ENCODE results near the gene SMG6. TPM values are rescaled to one million over a fixed set of nuclear protein-coding genes. Genes with fewer than 3 reads are reported as not detected.
"Not testable (repeated sequence)": the region's sequence is repeated elsewhere in the genome, so short reads cannot be mapped to it uniquely, and the experiment has no call there.

The SMG6 gene
- total RNA-seq, 1 donor from 2014 or later, result 19.3 TPM

DNA sequence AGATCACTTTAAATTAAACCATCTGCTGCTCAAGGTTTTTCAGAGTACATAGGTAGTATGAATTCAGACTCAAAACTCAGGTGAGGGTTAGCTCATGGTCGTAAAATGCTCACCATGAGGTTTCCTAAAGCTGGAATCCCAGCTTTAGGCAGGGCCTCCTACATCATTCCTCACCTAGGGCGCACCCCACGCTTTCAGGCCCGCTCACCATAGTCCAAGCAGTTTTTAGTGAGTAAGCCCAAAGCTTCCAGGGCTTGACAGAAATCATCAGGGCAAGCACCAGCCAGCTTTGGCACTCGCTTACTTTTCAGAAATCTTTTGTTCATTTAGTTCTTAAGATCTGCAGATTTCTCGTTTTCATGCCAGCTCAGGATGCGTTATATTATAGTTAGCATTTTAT is 158.9 kb downstream of the SMG6 start:
- DNase-seq (no peak), ATAC-seq (ENCODE audit: poor library complexity) (no peak)
- intact Hi-C loops (cut with DNase I), result no loop called here

DNA sequence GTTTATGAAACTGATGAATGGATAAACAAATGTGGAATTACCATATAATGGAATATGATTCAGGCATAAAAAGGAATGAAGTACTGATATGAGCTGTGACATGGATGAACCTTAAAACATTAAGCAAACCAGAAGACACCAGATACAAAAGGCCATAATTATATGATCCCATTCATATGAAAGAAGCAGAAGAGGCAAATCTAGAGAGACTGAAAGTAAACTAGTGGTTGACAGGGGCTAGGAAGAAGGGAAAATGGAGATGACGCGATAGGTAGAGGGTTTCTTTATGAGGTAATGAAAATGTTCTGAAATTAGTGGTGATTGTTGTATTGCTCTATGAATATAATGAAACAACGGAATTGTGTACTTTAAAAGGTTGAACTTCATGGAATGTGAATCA is 160.3 kb downstream of the SMG6 start:
- DNase-seq (no peak), ATAC-seq (ENCODE audit: poor library complexity) (no peak)
- intact Hi-C loops (cut with DNase I), result no loop called here

DNA sequence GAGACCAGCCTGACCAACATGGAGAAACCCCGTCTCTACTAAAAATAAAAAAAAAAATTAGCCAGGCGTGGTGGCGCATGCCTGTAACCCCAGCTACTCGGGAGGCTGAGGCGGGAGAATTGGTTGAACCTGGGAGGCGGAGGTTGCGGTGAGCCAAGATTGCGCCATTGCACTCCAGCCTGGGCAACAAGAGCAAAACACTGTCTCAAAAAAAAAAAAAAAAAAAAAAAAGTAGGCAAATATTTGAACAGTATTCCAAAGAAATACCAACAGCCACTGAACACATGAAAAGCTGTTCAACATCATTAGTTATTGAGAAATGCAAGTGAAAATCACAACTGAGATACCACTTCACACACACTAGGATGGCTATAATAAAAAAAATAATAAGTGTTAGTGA is 160.9 kb downstream of the SMG6 start:
- DNase-seq; ATAC-seq (ENCODE audit: poor library complexity); intact Hi-C loops (cut with DNase I): not testable (repeated sequence)

DNA sequence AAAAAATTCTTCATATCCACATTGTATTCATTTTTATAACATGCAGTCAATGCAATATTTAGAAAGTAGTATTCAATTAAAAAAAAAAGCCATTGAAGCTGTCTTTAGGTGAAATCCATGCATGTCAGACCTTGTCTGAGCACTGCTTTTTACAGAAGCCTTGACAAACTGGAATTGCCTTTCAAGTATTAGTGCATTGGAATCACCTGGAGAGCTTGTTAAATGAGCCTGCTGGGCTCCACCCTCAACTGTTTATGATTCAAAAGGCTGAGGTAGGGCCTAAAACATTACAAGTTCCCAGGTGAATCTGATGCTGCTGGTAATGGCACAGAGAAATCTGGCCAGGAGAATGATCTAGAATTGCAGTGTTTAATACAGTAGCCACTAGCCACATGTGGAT is 162.9 kb downstream of the SMG6 start:
- ATAC-seq (ENCODE audit: poor library complexity) (no peak), DNase-seq (no peak)
- intact Hi-C loops (cut with DNase I), result no loop called here

DNA sequence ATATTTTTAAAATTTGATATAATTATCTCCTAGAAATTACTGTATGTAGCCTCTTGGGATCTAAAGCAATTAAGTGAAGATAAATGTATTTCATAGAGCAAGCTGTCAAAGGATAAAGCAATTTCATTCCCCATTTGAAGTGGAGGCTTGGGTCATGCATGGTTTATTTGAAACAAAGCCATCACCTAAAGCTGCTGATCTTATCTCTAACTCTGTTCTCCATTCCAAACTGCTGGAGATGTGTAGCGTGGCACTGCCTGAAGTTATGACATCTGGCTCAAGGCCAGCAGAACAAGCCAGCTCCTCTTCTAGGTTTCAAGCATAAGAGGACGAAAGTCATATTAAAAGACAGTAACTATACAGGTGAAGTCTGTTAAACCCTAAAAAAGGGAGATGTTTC is 164.8 kb downstream of the SMG6 start:
- intact Hi-C loops (cut with DNase I), result no loop called here
- ATAC-seq (ENCODE audit: poor library complexity), result peak; percentile 70
- DNase-seq, result no peak

DNA sequence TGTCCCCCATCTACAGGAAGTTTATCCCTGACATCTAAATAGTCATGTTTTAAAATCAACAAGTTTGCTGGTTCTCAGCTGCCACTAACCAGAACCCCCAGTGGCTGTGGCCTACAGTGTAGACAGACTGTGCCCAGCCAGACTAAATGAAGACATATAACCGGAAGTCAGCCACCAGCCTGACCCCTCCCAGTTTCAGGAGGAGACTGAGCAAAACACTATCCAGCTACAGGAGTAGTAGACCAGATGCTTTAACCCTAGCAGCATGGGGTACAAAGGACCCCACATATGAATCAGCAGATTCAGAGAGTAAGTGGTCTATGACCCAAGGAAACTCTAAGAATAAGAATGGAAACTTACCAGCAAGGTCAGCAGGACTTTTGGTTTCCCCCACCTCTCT is 165.3 kb downstream of the SMG6 start:
- intact Hi-C loops (cut with DNase I), result no loop called here
- ATAC-seq (ENCODE audit: poor library complexity), result peak; percentile 64
- DNase-seq, result no peak

DNA sequence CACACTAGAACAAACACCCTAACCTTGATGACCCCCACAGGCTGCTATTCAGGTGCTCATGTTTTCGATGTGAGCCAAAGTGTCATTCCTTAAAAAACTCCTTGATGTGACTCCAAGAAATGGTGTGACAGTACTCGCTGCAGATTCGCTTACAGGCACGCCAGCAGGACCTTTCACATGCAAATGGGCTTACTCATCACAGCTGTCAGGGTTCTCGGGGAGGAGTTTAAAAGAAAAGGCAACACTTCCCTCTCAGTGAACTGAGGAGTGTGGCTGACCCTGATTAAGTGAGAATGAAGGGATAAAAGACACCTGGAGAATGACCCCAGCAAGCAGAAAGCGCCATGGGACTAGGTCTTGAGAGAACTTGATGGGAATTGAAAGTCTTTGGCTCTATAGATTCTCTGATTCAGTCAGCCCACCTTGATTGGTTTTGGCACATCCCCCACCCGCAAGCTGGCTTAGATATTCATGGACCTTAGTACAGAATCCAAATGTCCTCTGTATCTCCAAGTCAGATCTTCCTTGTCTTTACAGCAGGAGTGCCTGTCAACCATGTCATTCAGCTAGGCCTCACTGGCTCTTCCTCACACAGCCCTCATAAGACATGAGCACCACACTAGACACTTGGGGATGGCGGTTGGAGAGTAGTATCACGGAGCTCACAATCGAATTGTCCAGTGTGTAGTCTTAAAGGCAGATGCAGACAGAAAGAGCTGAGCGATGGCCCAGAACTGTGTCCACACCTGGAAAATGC is 166.1 kb downstream of the SMG6 start:
- ATAC-seq (ENCODE audit: poor library complexity) (no peak), DNase-seq (no peak)
- intact Hi-C loops (cut with DNase I), result no loop called here

DNA sequence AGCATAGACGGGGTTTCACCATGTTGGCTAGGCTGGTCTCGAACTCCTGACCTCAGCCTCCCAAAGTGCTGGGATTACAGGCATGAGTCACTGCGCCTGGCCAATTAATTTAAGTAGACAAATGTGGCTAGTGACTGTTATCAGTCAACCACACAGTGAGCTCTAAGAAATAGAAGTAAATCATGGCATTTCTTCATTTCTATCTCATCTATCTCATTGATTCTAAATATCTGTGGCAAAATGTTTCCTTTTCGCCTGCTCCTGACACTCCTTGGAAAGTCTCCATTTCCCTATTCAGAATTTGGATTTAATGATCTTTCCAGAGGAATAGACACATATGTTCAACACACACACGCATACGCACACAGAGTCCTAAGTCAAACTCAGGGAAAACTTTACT is 167.3 kb downstream of the SMG6 start:
- intact Hi-C loops (cut with DNase I), result no loop called here

DNA sequence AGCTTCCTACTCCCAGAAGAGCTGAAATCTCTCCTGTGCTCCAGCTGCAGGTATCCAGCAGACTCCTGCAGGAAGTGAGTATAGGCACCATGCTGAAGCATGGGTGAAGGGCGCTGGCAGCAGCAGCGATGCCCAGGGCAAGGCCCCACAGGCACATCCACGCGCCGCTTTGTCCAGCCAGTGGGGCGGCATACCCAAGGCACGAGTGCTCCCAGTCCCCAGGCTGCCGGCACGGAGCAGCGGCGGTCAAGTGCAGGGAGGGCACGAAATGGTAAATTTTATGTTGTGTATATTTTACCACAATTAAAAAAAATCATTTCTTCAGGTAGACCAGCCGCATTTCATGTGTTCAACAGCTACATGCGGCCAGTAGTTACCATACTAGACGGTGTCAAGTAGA is 175.6 kb downstream of the SMG6 start:
- intact Hi-C loops (cut with DNase I), result no loop called here
- DNase-seq (no peak), ATAC-seq (ENCODE audit: poor library complexity) (no peak)

More for the DNA sequence above, 167.3 kb downstream of the SMG6 start:
- ATAC-seq (ENCODE audit: poor library complexity) (no peak), DNase-seq (no peak)

DNA sequence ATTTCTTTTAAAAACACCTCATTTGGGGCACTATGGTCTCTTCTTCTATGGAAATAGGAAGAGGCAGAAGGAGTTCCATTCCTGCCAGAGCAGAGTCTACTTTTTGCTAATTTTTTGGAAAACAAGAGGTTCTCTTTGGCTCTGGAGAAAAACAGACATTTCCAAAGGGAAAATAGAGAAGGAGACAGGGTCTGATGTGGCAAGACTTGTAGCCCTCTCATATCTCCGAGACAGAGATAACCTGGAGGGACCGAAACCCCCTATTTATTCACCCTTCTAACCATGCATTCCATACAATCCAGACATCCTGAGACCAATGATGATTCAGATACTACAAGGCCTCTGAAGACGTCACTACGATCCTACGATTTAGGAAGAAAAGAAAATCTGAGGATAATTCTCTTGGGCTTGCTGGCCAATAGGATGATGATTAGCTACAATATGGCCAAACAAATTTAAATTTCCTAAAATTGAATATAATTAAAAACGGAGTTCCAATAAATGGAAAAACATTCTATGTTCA is 178.5 kb downstream of the SMG6 start:
- ATAC-seq (ENCODE audit: poor library complexity) (no peak), DNase-seq (no peak)
- intact Hi-C loops (cut with DNase I), result no loop called here

DNA sequence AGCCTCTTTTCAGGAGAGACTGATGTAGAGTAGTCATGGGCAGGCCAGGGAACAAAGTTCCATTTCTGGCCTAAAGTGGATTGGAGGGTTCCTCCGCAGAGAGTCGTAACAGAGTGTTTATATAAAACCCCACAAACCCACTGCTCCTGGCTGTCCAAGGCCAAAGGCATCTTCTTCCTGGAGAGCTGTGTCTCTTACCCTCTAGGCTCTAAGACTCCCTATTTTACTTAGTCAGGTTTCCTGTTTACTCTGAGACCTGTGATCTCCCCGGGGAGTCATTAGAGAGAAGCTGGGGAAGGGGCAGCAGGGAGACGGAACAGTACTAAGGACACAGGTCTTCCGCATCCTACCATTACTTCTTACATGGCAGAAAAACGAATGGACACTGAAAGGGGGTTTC is 179.2 kb downstream of the SMG6 start:
- ATAC-seq (ENCODE audit: poor library complexity), result no peak

DNA sequence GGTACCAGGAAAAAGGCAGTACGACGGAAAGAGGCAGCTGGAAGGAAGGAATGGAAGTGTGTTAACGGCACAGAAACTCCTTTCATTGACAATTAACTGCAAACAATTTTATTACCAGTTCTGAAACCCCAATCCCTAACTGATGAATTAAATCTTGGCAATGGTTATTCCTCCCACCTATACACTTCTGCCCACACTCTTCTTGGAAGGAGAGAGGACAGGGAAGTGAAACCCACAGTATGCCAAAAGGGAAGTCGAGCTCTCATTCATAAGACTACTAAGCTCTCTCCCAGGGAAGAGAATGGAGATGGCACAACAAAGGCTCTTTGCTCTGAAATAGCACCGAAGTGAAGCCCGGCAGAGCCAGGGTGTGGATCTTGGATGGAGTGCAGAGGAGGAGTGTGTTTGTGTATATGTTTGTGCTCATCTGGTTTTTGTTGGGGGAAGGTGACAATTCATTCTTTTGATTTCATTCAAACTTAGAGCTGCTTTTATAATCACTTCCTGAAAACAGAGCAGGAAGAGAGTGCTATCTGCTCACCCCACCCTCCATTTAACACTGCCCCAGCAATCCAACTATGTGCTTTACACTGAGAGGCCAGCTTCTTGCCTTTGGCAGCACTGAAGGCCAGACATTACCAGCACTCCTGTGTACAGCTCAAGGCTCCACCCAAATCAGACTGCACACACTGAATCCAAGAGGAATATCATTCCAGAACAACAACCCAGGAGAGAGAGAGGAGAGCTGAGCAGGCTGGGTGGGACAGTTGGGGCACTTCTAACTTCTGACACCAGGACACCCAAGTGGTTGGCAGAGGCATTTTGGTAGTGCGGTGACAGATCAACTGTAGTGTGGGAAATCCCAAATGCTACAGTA is 180.0 kb downstream of the SMG6 start:
- no peak for DNase-seq
- ATAC-seq (ENCODE audit: poor library complexity), result peak; percentile 76
- intact Hi-C loops (cut with DNase I), result no loop called here

More for the DNA sequence above, 179.2 kb downstream of the SMG6 start:
- DNase-seq, result no peak
- intact Hi-C loops (cut with DNase I), result no loop called here

DNA sequence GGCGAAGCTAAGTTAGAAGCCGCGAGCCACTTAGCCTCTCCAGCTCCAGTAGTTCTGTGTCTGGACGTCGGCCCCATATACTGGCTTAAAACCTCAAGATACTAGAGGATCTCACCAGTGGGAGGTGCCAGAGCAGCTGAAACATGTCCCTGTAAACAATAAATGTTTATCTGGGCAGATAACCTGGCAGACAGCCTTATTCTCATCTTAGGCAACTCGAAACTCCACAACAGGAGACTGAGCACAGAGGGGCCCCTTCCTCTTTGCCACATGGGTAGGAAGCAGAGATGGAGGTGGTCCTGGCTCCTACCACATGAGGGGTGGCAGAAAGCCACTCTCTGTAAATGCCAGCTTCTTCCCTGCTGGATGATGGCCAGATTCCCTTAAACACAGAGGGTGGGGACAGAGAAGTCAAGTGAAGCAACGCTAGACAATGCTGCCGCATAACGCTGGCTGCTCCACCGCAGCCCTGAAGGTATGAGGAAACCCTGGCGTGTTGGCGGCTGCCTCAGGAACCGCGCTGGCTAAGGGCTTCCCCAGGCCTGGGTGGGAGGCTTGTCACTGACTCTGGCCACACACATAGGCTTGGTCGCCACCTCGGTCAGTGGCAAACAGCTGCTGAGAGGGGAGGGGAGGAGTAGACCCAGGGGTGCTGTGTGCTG is 180.8 kb downstream of the SMG6 start:
- intact Hi-C loops (cut with DNase I), result no loop called here
- peak; percentile 81 for DNase-seq
- peak; percentile 89 for ATAC-seq (ENCODE audit: poor library complexity)

DNA sequence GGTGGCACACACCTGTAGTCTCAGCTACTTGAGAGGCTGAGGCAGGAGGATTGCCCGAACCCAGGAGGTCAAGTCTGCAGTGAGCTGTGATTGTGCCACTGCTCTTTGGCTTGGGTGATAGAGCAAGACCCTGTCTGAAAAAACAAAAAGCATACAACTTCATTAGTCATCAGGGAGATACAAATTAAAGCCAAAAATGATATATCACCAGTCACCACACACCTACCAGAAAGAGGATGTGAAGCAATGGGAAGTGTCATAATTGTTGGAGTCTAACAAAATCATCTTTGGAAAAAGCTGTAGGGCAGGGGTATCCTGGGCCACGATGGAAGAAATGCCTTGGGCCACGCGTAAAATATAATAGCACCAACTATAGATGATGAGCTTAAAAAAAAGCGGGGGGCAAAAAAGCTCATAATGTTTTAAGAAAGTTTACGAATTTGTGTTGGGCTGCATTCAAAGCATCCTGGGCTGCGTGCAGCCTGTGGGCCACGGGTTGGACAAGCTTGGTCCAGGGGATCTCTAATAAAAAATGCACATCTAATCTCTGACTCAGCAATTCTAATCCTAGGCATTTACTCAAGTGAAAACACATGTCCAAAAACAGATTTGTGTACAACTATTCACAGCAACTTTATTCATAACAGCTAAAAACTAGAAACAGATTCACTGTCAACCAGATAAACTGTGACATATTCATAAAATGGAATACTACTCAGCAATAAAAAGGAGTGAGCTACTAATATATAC is 182.8 kb downstream of the SMG6 start:
- DNase-seq (no peak), ATAC-seq (ENCODE audit: poor library complexity) (no peak)
- intact Hi-C loops (cut with DNase I), result no loop called here

DNA sequence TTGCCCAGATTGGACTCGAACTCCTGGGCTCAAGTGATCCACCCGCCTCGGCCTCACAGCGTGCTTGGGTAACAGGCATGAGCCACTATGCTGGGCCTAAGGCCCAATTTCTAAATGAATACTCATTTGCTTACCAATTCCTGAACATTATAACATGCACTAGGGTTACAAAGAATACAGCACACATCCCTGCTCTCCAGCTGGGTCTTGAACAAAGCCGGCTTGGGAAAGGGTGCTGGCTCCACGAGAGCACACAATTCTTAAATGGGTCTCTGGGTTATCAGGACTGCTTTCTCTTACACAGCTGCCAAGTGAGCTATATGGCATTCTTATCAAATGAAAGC is 190.3 kb downstream of the SMG6 start:
- intact Hi-C loops (cut with DNase I), result no loop called here
- DNase-seq, result no peak
- no peak for ATAC-seq (ENCODE audit: poor library complexity)

DNA sequence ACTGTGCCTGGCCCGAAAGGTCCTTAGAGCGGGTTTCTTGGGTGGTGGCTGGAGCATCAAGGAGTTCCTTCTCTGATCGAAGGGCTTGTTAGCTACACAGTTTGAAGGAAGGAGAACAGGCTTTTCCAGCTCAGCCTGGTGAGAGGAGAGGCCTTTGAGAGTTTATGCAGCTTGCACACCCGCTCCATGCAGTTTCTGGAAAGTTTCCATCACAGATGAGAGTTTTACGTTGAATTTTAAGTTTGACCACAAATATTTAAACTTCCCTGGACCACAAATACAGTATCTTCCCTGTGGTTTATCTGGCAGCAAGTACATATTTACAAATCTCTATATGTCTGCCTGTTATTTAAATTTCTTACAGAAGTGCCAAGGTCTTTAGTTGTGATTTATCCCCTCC is 191.9 kb downstream of the SMG6 start:
- intact Hi-C loops (cut with DNase I), result no loop called here
- no peak for ATAC-seq (ENCODE audit: poor library complexity)
- no peak for DNase-seq

DNA sequence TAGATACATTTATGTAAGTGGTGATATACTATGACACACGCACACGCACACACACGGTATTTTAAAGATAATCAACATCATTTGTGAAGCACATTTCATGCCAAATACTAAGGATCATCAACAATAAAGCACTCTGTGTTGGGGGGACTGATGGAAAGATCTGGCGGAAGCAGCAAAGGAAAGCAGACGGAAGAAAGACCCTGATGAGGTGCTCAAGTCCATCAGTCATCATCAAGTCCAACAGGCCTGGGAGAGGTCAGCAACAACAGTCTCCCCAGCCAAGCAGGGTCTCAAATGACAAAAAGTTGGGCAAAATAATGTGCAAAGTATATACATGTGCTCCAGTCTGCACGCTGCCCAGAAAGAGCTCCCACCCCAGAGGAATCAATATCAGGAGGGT is 193.1 kb downstream of the SMG6 start:
- intact Hi-C loops (cut with DNase I), result no loop called here
- ATAC-seq (ENCODE audit: poor library complexity) (no peak), DNase-seq (no peak)

DNA sequence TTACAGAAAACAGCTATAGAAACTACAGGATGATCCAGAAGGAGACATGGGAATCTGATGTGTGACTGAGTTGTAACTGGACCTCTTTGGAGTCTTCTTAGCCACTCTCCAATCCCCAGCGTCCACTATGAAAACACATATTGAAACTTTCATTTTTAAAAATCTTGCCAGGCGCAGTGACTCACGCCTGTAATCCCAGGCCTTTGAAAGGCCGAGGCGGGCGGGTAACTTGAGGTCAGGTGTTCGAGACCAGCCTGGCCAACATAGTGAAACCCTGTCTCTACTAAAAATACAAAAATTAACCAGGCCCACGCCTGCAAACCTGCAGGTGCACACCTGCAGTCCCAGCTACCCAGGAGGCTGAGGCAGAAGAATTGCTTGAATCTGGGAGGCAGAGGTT is 195.4 kb downstream of the SMG6 start:
- ATAC-seq (ENCODE audit: poor library complexity) (no peak), DNase-seq (no peak)
- intact Hi-C loops (cut with DNase I), result no loop called here

DNA sequence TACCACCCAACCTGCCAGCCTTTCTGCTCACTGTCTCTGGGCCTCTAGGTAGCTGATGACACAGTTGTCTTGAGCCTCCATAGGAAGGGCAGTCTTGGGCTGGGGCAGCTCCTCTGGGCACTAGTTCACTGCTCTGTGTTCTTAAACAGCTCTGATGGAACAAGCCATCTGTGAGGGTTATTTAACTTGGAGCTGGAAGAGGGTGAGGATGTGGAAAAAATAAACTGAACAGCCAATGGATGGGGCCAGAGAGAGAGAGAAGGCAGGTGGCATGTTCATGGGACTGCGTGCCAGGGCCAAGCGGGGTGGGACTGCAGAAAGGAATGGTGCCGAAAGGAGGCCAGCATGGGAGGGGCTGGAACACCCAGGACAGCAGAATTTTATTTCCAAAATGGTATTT is 196.1 kb downstream of the SMG6 start:
- ATAC-seq (ENCODE audit: poor library complexity) (peak; percentile 55), DNase-seq (no peak)
- intact Hi-C loops (cut with DNase I), result no loop called here
